Cardiac muscle cell (in vitro differentiated cells and primary cell): ENCODE data around the gene AGBL5. TPM values are rescaled to one million over a fixed set of nuclear protein-coding genes. Genes with fewer than 3 reads are reported as not detected.
A peak's percentile ranks its signal among the peaks of the same experiment; 100 is the strongest.

Experiments
- DNase-seq, 2 donors: peaks; one replicate each; pipeline versions ENCODE4 v3.0.0 to v3.0.0-alpha.2; 2010 to 2017; ENCODE audit warnings: low read depth in 1 of 2, low spot score in 1 of 2
- H3K27ac ChIP-seq: fragments of 200-600 bp; sonication (generic); 2 replicates; pipeline ENCODE4 v1.5.1; 2016
- H3K27me3 ChIP-seq: fragments of 200-600 bp; sonication (generic); 2 replicates; pipeline ENCODE4 v1.6.0; 2016; ENCODE audit warnings: control low read depth
- H3K36me3 ChIP-seq: fragments of 200-600 bp; sonication (generic); 2 replicates; pipeline ENCODE4 v1.5.1; 2016; ENCODE audit warnings: control low read depth
- H3K4me1 ChIP-seq: fragments of 200-600 bp; sonication (generic); 2 replicates; pipeline ENCODE4 v1.8.1; 2017; ENCODE audit warnings: low read depth, mild to moderate bottlenecking, mixed run types
- H3K4me3 ChIP-seq: fragments of 200-600 bp; sonication (generic); 2 replicates; pipeline ENCODE4 v1.5.1; 2016; ENCODE audit warnings: mild to moderate bottlenecking
- H3K9me3 ChIP-seq: fragments of 200-600 bp; sonication (generic); 2 replicates; pipeline ENCODE4 v1.5.1; 2017; ENCODE audit warnings: low read depth, mild to moderate bottlenecking, control low read depth
- polyA plus RNA-seq: library from polyadenylated mRNA; unstranded; fragments of >200 nt; fragmentation: Nextera tagmentation; extraction: Ambion mirVana; gene quantifications from 2 replicates; pipeline ENCODE4 v1.2.1, GENCODE V29; 2016
- total RNA-seq: library from RNA; depleted of rRNA; stranded (reverse); fragments of >200 nt; gene quantifications from 2 replicates; pipeline ENCODE4 v1.2.3, GENCODE V29; 2016
- TF ChIP-seq, protein P1 (sequence below): IDR thresholded peaks from 2 replicates; pipeline ENCODE4 v1.5.1; 2012; ENCODE audit warnings: low read depth, mild to moderate bottlenecking, low read length

AGBL5 gene
- total and polyA plus RNA-seq, 2 experiments from 2014 or later: 52.0 to 67.0 TPM

DNA sequence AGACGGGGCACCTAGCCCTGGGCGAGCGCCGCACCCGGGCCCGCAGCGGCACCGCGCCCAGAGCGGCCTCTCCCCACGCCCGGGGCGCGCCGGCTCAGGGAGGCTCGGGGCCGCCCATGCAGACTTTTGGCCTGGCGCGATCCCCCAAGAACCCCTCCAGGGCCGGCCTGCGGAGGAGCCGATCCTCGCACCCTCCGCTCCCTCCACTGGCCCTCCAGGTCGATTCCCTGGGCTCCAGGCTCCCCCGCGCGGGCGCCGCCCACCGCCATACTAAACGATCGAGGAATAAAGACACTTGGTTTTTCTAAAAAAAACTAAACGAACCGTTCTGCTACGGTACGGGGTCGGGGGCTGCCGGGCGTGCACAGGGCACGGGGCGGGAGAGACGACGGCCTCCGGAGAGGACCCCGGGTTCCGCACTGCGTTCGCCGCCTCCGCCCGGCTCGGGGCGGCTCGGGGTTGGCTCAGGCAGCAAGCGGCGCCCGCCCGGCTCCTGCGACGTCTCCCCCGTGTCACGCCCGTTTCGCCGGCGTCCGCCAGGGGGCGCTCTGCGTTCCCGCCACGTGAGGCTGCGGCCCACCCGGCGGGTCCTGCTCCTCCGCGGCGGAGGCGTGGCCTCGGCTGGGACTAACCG, 34.7 kb downstream of the AGBL5 start:
- H3K4me3 ChIP-seq: peak overlapping the region; percentile 46
- no peaks in the 10 kb centered on the region for H3K9me3 ChIP-seq
- peak; percentile 95 to 96 for DNase-seq
- H3K27ac ChIP-seq: peak overlapping the region; percentile 61
- TF ChIP-seq, protein P1, sequence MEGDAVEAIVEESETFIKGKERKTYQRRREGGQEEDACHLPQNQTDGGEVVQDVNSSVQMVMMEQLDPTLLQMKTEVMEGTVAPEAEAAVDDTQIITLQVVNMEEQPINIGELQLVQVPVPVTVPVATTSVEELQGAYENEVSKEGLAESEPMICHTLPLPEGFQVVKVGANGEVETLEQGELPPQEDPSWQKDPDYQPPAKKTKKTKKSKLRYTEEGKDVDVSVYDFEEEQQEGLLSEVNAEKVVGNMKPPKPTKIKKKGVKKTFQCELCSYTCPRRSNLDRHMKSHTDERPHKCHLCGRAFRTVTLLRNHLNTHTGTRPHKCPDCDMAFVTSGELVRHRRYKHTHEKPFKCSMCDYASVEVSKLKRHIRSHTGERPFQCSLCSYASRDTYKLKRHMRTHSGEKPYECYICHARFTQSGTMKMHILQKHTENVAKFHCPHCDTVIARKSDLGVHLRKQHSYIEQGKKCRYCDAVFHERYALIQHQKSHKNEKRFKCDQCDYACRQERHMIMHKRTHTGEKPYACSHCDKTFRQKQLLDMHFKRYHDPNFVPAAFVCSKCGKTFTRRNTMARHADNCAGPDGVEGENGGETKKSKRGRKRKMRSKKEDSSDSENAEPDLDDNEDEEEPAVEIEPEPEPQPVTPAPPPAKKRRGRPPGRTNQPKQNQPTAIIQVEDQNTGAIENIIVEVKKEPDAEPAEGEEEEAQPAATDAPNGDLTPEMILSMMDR: peak; percentile 60
- no peaks in the 10 kb centered on the region for H3K36me3 ChIP-seq
- H3K4me1 ChIP-seq: peaks cover 16% of the 10 kb centered on the region
- no peaks in the 10 kb centered on the region for H3K27me3 ChIP-seq

DNA sequence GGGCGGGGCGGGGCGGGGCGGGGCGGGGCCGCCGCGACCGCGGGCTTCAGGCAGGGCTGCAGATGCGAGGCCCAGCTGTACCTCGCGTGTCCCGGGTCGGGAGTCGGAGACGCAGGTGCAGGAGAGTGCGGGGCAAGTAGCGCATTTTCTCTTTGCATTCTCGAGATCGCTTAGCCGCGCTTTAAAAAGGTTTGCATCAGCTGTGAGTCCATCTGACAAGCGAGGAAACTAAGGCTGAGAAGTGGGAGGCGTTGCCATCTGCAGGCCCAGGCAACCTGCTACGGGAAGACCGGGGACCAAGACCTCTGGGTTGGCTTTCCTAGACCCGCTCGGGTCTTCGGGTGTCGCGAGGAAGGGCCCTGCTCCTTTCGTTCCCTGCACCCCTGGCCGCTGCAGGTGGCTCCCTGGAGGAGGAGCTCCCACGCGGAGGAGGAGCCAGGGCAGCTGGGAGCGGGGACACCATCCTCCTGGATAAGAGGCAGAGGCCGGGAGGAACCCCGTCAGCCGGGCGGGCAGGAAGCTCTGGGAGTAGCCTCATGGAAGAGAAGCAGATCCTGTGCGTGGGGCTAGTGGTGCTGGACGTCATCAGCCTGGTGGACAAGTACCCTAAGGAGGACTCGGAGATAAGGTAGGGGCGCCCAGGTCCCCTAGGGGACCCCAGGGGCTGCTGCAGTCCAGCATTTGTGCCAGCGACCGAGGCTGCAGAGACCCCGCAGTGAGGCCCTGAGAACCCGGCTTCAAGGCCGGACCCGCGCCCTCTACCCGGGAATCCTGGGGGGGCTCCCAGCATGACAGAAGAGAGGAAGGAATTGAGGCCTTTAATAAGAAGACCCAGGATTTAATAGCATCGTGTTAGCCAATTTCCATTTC, 35.5 kb downstream of the AGBL5 start, which contains the start of gene KHK:
TSS of gene KHK (plus strand) at position 49 of the 870 bp plus-strand sequence. CDS start at position 537, 488 bp downstream.
- peak within 1 kb of the TSS; percentile 61 for H3K27ac ChIP-seq
- peaks cover 11% of the 10 kb centered on the region for H3K4me1 ChIP-seq
- H3K36me3 ChIP-seq: no peaks in the 10 kb centered on the region
- H3K4me3 ChIP-seq: peak within 1 kb of the TSS; percentile 46
- TF ChIP-seq, protein P1: no peak
- DNase-seq: peak; percentile 41 to 53
- H3K27me3 ChIP-seq: no peaks in the 10 kb centered on the region
- H3K9me3 ChIP-seq: no peaks in the 10 kb centered on the region

DNA sequence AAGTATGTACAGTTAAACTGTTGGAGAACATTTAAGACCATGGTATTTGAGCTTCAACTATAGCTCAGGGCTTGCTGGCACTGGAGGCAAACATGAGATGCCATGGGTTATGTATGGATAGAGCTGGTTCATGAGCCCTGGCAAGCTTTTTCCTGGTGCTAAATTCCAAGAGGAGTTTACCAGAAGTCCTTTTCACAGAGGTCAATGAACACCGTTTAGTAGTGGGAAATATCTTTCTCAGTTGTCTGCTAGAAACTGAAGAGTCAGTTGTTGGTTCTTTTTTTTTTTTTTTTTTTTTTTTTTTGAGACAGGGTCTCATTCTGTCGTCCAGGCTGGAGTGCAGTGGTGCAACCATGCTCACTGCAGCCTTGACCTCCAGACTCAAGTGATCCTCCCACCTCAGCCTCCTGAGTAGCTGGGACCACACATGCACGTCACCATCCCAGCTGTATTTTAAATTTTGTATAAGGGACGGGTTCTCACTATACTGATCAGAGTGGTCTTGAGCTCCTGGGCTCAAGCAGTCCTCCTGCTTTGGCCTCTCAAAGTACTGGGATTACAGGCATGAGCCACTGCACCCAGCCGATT, 36.4 kb downstream of the AGBL5 start:
- TF ChIP-seq, protein P1: no peak
- Histone ChIP-seq H3K36me3 (no peaks in the 10 kb centered on the region), H3K27ac (peak overlapping the region; percentile 20), H3K4me1 (peaks cover 11% of the 10 kb centered on the region), H3K9me3 (no peaks in the 10 kb centered on the region), H3K4me3 (no peak overlapping the region), H3K27me3 (no peaks in the 10 kb centered on the region)
- DNase-seq: no peak

DNA sequence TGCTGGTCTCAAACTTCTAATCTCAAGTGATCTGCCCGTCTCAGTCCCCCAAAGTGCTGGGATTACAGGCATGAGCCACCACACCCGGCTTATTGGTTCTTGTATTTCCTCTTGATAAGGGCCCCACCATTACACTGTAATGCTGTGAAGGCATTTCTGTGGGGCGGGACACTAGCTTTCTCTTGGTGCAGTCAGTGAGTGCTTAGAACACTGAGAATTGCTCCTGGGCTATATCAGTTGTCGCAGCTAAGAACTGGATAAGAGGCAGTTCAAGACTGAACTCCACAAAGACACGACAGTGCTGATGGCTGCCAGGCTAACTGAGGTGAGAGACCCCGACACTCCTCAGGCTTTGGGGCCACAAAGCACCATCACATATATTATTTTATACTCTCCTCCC, 37.2 kb downstream of the AGBL5 start:
- DNase-seq: peak in 1 of 2 donors; percentile 65
- no peaks in the 10 kb centered on the region for H3K9me3 ChIP-seq
- TF ChIP-seq, protein P1: no peak
- H3K27me3 ChIP-seq: no peaks in the 10 kb centered on the region
- H3K27ac ChIP-seq: peak overlapping the region; percentile 20
- no peaks in the 10 kb centered on the region for H3K36me3 ChIP-seq
- H3K4me3 ChIP-seq: no peak overlapping the region
- H3K4me1 ChIP-seq: peaks cover 11% of the 10 kb centered on the region

DNA sequence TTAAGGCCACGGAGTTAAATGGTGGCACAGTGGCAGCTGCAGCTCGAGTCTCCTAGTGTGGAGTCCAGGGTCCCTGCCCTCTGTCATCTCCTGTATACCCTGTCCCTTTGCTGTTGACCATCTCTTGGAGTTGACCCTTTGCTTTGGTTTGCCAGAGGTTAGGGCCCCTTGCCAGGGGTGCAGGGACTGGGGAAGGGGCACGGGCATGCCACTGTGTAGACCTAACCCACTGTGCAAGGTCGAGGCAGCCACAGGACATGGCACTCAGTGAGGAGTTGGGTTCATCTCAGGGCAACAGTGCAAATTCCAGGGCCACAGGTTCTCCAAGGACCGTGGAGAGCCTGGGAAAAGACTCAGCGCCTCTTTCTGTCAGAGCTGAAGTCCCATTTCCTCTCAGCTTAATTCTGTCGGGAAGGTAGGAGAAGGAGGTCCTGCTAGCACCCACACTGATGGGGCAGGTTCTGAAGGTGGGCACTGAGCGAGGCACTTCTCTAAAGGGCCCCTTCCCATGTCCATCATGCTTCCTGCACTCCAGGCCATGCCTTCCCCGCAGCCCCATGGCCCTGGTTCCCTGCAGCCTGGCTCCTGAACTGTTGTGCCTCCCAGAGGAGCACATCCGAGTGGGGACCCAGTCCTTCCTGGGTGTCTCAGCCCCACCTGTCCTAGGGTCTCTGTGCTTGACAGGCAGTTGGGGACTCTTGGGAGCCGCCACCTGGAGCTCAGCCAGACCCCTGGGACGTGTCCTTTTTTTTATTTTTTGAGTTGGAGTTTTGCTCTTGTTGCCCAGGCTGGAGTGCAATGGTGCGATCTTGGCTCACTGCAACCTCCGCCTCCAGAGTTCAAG, 37.9 kb downstream of the AGBL5 start:
- H3K27me3 ChIP-seq: no peaks in the 10 kb centered on the region
- peak overlapping the region; percentile 20 for H3K27ac ChIP-seq
- DNase-seq: no peak

More for the DNA sequence above, 37.9 kb downstream of the AGBL5 start:
- Histone ChIP-seq H3K36me3 (no peaks in the 10 kb centered on the region), H3K9me3 (no peaks in the 10 kb centered on the region), H3K4me1 (peaks cover 11% of the 10 kb centered on the region), H3K4me3 (no peak overlapping the region)
- TF ChIP-seq, protein P1: no peak
